CD4-positive, alpha-beta T cell (primary cell): Measurements from ENCODE around the gene PACSIN2. TPM values are rescaled to one million over a fixed set of nuclear protein-coding genes. Genes with fewer than 3 reads are reported as not detected.
A peak's percentile ranks its signal among the peaks of the same experiment; 100 is the strongest.

Experiments used
- ATAC-seq: fragments of 200-7000 bp; cut with Tn5 transposase; one replicate; pipeline ENCODE4 v1.10.0; 2022; ENCODE audit warnings: mild to moderate bottlenecking; ENCODE audit not compliant: poor library complexity
- CTCF ChIA-PET: fragments of 350-600 bp; sonication (Branson Sonifier 250); formaldehyde crosslinking; loops from one replicate; lab custom pipeline; 2021; ENCODE audit warnings: antibody characterized with exemption, inconsistent platforms; lab: Charles Lee
- POLR2A ChIA-PET: fragments of 350-600 bp; sonication (Branson Sonifier 250); formaldehyde crosslinking; loops from one replicate; lab custom pipeline; 2021; ENCODE audit warnings: antibody characterized with exemption, inconsistent platforms; lab: Charles Lee
- DNase-seq, 14 experiments: peaks; one replicate each; pipeline ENCODE4 v3.0.0-alpha.2; 2013 to 2020; ENCODE audit warnings: mixed read lengths in 2 of 14
- H3K27ac ChIP-seq, 2 donors: one replicate each; pipeline versions ENCODE4 v1.5.1 to v1.7.0; 2013; ENCODE audit warnings: low read length in 2 of 2, low read depth in 1 of 2, mild to moderate bottlenecking in 1 of 2
- H3K27me3 ChIP-seq, 2 experiments: 1 replicate in 1 of 2; 2 replicates in 1 of 2; pipeline versions ENCODE4 v1.6.1 to v1.7.0; 2013; ENCODE audit warnings: low read length in 2 of 2, control low read depth in 1 of 2, mild to moderate bottlenecking in 1 of 2, moderate library complexity in 1 of 2; ENCODE audit not compliant: insufficient read depth in 2 of 2, control insufficient read depth in 1 of 2
- H3K36me3 ChIP-seq: one replicate; pipeline ENCODE4 v1.6.1; 2013; ENCODE audit warnings: low read length, control low read depth; ENCODE audit not compliant: insufficient read depth
- H3K4me1 ChIP-seq: one replicate; pipeline ENCODE4 v1.6.1; 2013; ENCODE audit warnings: low read length, control low read depth; ENCODE audit not compliant: insufficient read depth
- H3K4me3 ChIP-seq: one replicate; pipeline ENCODE4 v1.5.1; 2013; ENCODE audit warnings: mild to moderate bottlenecking, low read length, moderate library complexity
- H3K9me3 ChIP-seq, 2 experiments: 1 replicate in 1 of 2; 2 replicates in 1 of 2; pipeline versions ENCODE4 v1.6.1 to v1.7.0; 2013; ENCODE audit warnings: low read length in 2 of 2, mild to moderate bottlenecking in 2 of 2, control low read depth in 1 of 2, moderate library complexity in 1 of 2; ENCODE audit not compliant: control insufficient read depth in 1 of 2, insufficient read depth in 1 of 2
- H3K27ac Mint-ChIP-seq: one replicate; pipeline ENCODE4 v1.8.0; 2020; ENCODE audit warnings: mixed read lengths
- H3K27me3 Mint-ChIP-seq: one replicate; pipeline ENCODE4 v1.8.0; 2021; ENCODE audit warnings: mixed read lengths
- H3K36me3 Mint-ChIP-seq: one replicate; pipeline ENCODE4 v1.8.0; 2021; ENCODE audit warnings: low read depth, mixed read lengths
- H3K4me1 Mint-ChIP-seq: one replicate; pipeline ENCODE4 v1.8.0; 2021; ENCODE audit warnings: low read depth, mixed read lengths
- H3K4me3 Mint-ChIP-seq: one replicate; pipeline ENCODE4 v1.8.0; 2020; ENCODE audit warnings: mild to moderate bottlenecking, mixed read lengths
- H3K9me3 Mint-ChIP-seq: one replicate; pipeline ENCODE4 v1.8.0; 2020; ENCODE audit warnings: mixed read lengths
- CTCF ChIP-seq: fragments of 200-600 bp; IDR thresholded peaks from one replicate; pipeline ENCODE4 v1.8.0; 2022; ENCODE audit warnings: antibody characterized with exemption, mild to moderate bottlenecking
- intact Hi-C, 2 experiments: fragments of 100-400 bp; cut with DNase I in 1 of 2; cut with micrococcal nuclease in 1 of 2; formaldehyde crosslinking; loops; one replicate each; pipeline versions ENCODE4 v1.15.1 to v1.9.0; 2023 to 2025; cut with DNase I, micrococcal nuclease
- total RNA-seq, 174 experiments: library from RNA in 2 of 174; stranded (reverse) in 2 of 174; gene quantifications; one replicate each; pipeline ENCODE4 v1.2.3 and lab custom pipeline; 2021 to 2026

The PACSIN2 gene
- total RNA-seq, 2 experiments from 2014 or later, result 23.3 to 25.5 TPM

GRCh38 chr22:43012390-43012789 lies 2.6 kb downstream of the PACSIN2 start:
- H3K36me3 Mint-ChIP-seq, result peaks cover 9% of the 10 kb centered on the region
- Histone ChIP-seq H3K27ac (no peak overlapping the region), H3K27me3 (no peaks in the 10 kb centered on the region), H3K9me3 (no peaks in the 10 kb centered on the region), H3K4me1 (peaks cover 29% of the 10 kb centered on the region), H3K36me3 (no peaks in the 10 kb centered on the region), H3K4me3 (no peak overlapping the region)
- peak overlapping the region; percentile 76 for H3K4me3 Mint-ChIP-seq
- TF ChIP-seq CTCF, result no peak
- H3K4me1 Mint-ChIP-seq, result peaks cover 57% of the 10 kb centered on the region
- DNase-seq (no peak), ATAC-seq (no peak)
- CTCF ChIA-PET, result no interaction called here
- H3K27me3 Mint-ChIP-seq, result no peaks in the 10 kb centered on the region
- POLR2A ChIA-PET, result interaction anchor here (0.6 to 0.8 kb wide), 2 partner anchors 8 to 236 kb away, joined by 4 to 5 read pairs; no protein-coding TSS in a partner anchor
- intact Hi-C loops, result loop anchor here in 1 of 2 experiments (5.0 to 10.0 kb wide), 3 partner anchors 132 to 1482 kb away; partner anchors contain the start of genes MCAT, RTL6 and TTLL12
- no peaks in the 10 kb centered on the region for H3K9me3 Mint-ChIP-seq
- no peak overlapping the region for H3K27ac Mint-ChIP-seq

- Mint-ChIP-seq H3K4me3 (peak overlapping the region; percentile 18), H3K27ac (no peak overlapping the region), H3K4me1 (peaks cover 66% of the 10 kb centered on the region), H3K27me3 (no peaks in the 10 kb centered on the region), H3K36me3 (peaks cover 9% of the 10 kb centered on the region), H3K9me3 (no peaks in the 10 kb centered on the region)
- DNase-seq (no peak), ATAC-seq (no peak)
- H3K36me3 ChIP-seq, result no peaks in the 10 kb centered on the region
- no peak overlapping the region for H3K4me3 ChIP-seq
- no peaks in the 10 kb centered on the region for H3K9me3 ChIP-seq
- ChIA-PET POLR2A (no interaction called here), CTCF (no interaction called here)
- no peak overlapping the region for H3K27ac ChIP-seq
- no peaks in the 10 kb centered on the region for H3K27me3 ChIP-seq
- TF ChIP-seq CTCF, result no peak
- peaks cover 29% of the 10 kb centered on the region for H3K4me1 ChIP-seq
- intact Hi-C loops, result loop anchor here in 1 of 2 experiments (5.0 to 10.0 kb wide), 3 partner anchors 134 to 1484 kb away; partner anchors contain the start of genes MCAT, RTL6 and TTLL12
These were observed 3.9 kb downstream of the PACSIN2 start for GRCh38 chr22:43011079-43011478.

GRCh38 chr22:43009444-43009843 lies 5.5 kb downstream of the PACSIN2 start:
- Histone ChIP-seq H3K4me1 (peaks cover 32% of the 10 kb centered on the region), H3K27ac (no peak overlapping the region), H3K36me3 (peaks cover 2% of the 10 kb centered on the region), H3K4me3 (no peak overlapping the region), H3K9me3 (no peaks in the 10 kb centered on the region), H3K27me3 (no peaks in the 10 kb centered on the region)
- CTCF ChIA-PET, result no interaction called here
- H3K4me1 Mint-ChIP-seq, result peaks cover 70% of the 10 kb centered on the region
- H3K27ac Mint-ChIP-seq, result no peak overlapping the region
- no peaks in the 10 kb centered on the region for H3K9me3 Mint-ChIP-seq
- H3K4me3 Mint-ChIP-seq, result no peak overlapping the region
- POLR2A ChIA-PET, result no interaction called here
- ATAC-seq (no peak), DNase-seq (no peak)
- intact Hi-C loops, result no loop called here
- no peaks in the 10 kb centered on the region for H3K36me3 Mint-ChIP-seq
- no peak for TF ChIP-seq CTCF
- no peaks in the 10 kb centered on the region for H3K27me3 Mint-ChIP-seq
